Endodermal cell (in vitro differentiated cells): ENCODE data around the gene ZNF248. TPM values are rescaled to one million over a fixed set of nuclear protein-coding genes. Genes with fewer than 3 reads are reported as not detected.

Source experiments
- DNase-seq: peaks from one replicate; pipeline ENCODE4 v3.0.0-alpha.2; 2017
- H3K27ac ChIP-seq: 2 replicates; pipeline ENCODE4 v1.5.1; 2013; ENCODE audit warnings: mild to moderate bottlenecking, low read depth, low read length, moderate library complexity
- H3K27me3 ChIP-seq: 2 replicates; pipeline ENCODE4 v1.6.1; 2013; ENCODE audit warnings: mild to moderate bottlenecking, low read length, moderate library complexity; ENCODE audit not compliant: insufficient read depth, control insufficient read depth, poor library complexity, severe bottlenecking
- H3K36me3 ChIP-seq: 2 replicates; pipeline ENCODE4 v1.7.0; 2013; ENCODE audit warnings: mild to moderate bottlenecking, low read length, moderate library complexity; ENCODE audit not compliant: control insufficient read depth, insufficient read depth
- H3K4me1 ChIP-seq: one replicate; pipeline ENCODE4 v1.7.0; 2013; ENCODE audit warnings: low read length; ENCODE audit not compliant: control insufficient read depth, insufficient read depth
- H3K4me3 ChIP-seq: 2 replicates; pipeline ENCODE4 v1.5.1; 2013; ENCODE audit warnings: mild to moderate bottlenecking, low read length, moderate library complexity
- H3K9ac ChIP-seq: 2 replicates; pipeline ENCODE4 v1.6.1; 2013; ENCODE audit warnings: mild to moderate bottlenecking, low read length, moderate library complexity; ENCODE audit not compliant: poor library complexity, severe bottlenecking; ENCODE audit errors: extremely low read depth
- H3K9me3 ChIP-seq: 2 replicates; pipeline ENCODE4 v1.6.1; 2013; ENCODE audit warnings: mild to moderate bottlenecking, low read length, moderate library complexity; ENCODE audit not compliant: control insufficient read depth
- H3K27ac Mint-ChIP-seq: 2 replicates; pipeline ENCODE4 v1.8.0; 2020; ENCODE audit warnings: mixed read lengths
- H3K27me3 Mint-ChIP-seq: 2 replicates; pipeline ENCODE4 v1.8.0; 2021; ENCODE audit warnings: mild to moderate bottlenecking, mixed read lengths; ENCODE audit not compliant: insufficient read depth
- H3K36me3 Mint-ChIP-seq: 2 replicates; pipeline ENCODE4 v1.8.0; 2020; ENCODE audit warnings: low read depth, mixed read lengths
- H3K4me1 Mint-ChIP-seq: 2 replicates; pipeline ENCODE4 v1.8.0; 2020; ENCODE audit warnings: mixed read lengths
- H3K4me3 Mint-ChIP-seq: 2 replicates; pipeline ENCODE4 v1.8.0; 2020; ENCODE audit warnings: mild to moderate bottlenecking, moderate library complexity, mixed read lengths
- H3K9me3 Mint-ChIP-seq: 2 replicates; pipeline ENCODE4 v1.8.0; 2020; ENCODE audit warnings: mild to moderate bottlenecking, mixed read lengths
- WGBS, 2 experiments: methylation state at CpG; one replicate each; pipeline versions ENCODE4 v1.1.5 to v1.1.7; 2013; ENCODE audit warnings: missing lambda C conversion rate in 2 of 2, mixed read lengths in 1 of 2; ENCODE audit not compliant: insufficient coverage in 1 of 2, insufficient read length in 1 of 2; 5-methylcytosine and 5-hydroxymethylcytosine counted together
- total RNA-seq, 2 donors: library from RNA; stranded (reverse); fragmentation: NEBNext Ultra II Directional in 1 of 2; extraction: Animal tissue kit (Norgen Biotek cat#: 25700) in 1 of 2; gene quantifications; 2 replicates in 1 of 2; 3 replicates in 1 of 2; pipeline ENCODE4 v1.2.1, GENCODE V29; 2021
- TF ChIP-seq, protein P1 (sequence below): fragments of 200-600 bp; sonication (generic); conservative IDR thresholded peaks from 2 replicates; pipeline ENCODE4 v1.5.0; 2021; ENCODE audit warnings: antibody characterized with exemption, mild to moderate bottlenecking

Gene ZNF248
- total RNA-seq, 2 donors from 2014 or later = 7.2 to 17.8 TPM

DNA sequence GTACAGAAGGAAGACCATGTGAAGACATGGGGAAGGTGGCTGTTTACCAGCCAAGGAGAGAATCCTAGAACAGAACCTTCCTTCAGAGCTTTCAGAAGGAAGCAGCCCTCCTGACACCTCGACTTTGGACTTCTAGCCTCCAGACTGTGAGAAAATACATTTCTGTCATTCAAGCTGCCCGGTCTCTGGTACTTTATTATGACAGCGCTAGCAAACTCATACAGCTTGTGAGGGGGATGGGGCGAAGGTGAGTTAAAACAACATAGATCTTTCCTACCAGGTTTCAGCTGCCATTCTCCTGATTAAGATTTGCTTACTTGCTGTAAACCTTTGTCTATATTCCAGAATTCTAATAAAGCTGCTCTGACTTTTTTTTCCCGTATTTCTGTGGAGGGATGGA lies 14.9 kb upstream of the ZNF248 start:
- Histone ChIP-seq H3K9ac (no peak overlapping the region), H3K27me3 (no peaks in the 10 kb centered on the region), H3K4me1 (no peaks in the 10 kb centered on the region), H3K27ac (no peak overlapping the region), H3K4me3 (no peak overlapping the region), H3K36me3 (no peaks in the 10 kb centered on the region), H3K9me3 (peaks cover 55% of the 10 kb centered on the region)
- TF ChIP-seq, protein P1, sequence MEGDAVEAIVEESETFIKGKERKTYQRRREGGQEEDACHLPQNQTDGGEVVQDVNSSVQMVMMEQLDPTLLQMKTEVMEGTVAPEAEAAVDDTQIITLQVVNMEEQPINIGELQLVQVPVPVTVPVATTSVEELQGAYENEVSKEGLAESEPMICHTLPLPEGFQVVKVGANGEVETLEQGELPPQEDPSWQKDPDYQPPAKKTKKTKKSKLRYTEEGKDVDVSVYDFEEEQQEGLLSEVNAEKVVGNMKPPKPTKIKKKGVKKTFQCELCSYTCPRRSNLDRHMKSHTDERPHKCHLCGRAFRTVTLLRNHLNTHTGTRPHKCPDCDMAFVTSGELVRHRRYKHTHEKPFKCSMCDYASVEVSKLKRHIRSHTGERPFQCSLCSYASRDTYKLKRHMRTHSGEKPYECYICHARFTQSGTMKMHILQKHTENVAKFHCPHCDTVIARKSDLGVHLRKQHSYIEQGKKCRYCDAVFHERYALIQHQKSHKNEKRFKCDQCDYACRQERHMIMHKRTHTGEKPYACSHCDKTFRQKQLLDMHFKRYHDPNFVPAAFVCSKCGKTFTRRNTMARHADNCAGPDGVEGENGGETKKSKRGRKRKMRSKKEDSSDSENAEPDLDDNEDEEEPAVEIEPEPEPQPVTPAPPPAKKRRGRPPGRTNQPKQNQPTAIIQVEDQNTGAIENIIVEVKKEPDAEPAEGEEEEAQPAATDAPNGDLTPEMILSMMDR = no peak
- DNase-seq = no peak
- H3K4me3 Mint-ChIP-seq = no peak overlapping the region
- no peak overlapping the region for H3K27ac Mint-ChIP-seq
- WGBS, 2 experiments = 40 to 78% methylated on average over 2 to 5 of the region's 5 CpGs
- H3K36me3 Mint-ChIP-seq = no peaks in the 10 kb centered on the region
- H3K9me3 Mint-ChIP-seq = peaks cover 73% of the 10 kb centered on the region
- no peaks in the 10 kb centered on the region for H3K27me3 Mint-ChIP-seq
- H3K4me1 Mint-ChIP-seq = no peaks in the 10 kb centered on the region

DNA sequence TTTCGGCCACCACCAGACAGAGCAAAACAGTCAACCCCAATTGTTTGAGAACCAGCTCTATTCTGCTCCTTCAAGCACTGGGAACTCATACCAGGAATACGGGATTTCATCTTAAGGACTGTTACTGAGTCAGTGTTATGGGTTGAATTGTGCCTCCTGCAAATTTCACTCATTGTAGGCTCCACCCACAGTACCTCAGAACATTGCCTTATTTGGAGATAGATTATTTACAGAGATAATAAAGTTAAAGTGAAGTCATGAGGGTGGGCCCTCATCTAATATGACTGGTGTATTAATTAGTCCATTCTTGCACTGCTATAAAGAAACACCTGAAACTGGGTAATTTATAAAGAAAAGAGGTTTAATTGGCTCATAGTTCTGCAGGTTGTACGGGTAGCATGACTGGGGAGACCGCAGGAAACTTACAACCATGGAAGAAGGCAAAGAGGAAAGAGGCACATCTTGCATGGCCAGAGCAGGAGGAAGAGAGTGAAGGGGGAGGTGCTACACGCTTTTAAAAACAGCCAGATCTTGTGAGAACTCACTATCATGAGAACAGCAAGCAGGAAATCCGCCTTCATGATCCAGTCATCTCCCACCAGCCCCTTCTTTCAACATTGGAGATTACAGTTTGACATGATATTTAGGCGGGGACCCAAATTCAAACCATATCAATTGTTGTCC lies 14.3 kb upstream of the ZNF248 start:
- Mint-ChIP-seq H3K9me3 (peaks cover 74% of the 10 kb centered on the region), H3K4me1 (no peaks in the 10 kb centered on the region)

DNA sequence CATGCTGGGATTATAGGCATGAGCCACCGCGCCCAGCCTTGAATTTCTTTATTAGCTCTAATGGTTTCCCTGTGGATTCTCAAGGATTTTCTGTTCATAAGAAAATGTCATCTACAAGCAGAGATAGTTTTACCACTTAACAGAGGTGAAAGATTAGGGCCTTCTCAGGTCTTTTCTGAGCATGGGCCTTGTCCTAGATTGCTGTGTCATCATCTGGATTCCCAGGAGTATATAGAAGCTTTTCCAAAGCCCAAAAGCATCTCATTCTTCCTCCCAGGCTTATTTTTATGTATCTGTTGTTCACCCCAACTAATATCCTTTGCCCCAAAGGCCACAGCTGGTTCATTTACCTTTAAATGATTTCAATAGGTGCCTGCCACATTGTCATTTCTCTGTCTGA lies 13.7 kb upstream of the ZNF248 start:
- H3K4me3 ChIP-seq = no peak overlapping the region
- no peaks in the 10 kb centered on the region for H3K27me3 ChIP-seq
- WGBS, 2 experiments = 42 to 43% methylated on average over 2 of the region's 2 CpGs
- no peak for DNase-seq
- no peak overlapping the region for H3K4me3 Mint-ChIP-seq
- no peaks in the 10 kb centered on the region for H3K36me3 ChIP-seq
- H3K9me3 Mint-ChIP-seq = peaks cover 74% of the 10 kb centered on the region
- no peak overlapping the region for H3K27ac Mint-ChIP-seq
- no peak overlapping the region for H3K27ac ChIP-seq
- H3K36me3 Mint-ChIP-seq = no peaks in the 10 kb centered on the region
- H3K4me1 Mint-ChIP-seq = no peaks in the 10 kb centered on the region
- peaks cover 59% of the 10 kb centered on the region for H3K9me3 ChIP-seq
- H3K4me1 ChIP-seq = no peaks in the 10 kb centered on the region
- TF ChIP-seq, protein P1 = no peak
- H3K9ac ChIP-seq = no peak overlapping the region
- H3K27me3 Mint-ChIP-seq = no peaks in the 10 kb centered on the region

More for the DNA sequence above, 14.3 kb upstream of the ZNF248 start:
- Histone ChIP-seq H3K9ac (no peak overlapping the region), H3K4me1 (no peaks in the 10 kb centered on the region), H3K27me3 (no peaks in the 10 kb centered on the region), H3K9me3 (peaks cover 59% of the 10 kb centered on the region), H3K27ac (no peak overlapping the region), H3K36me3 (no peaks in the 10 kb centered on the region), H3K4me3 (no peak overlapping the region)
- WGBS, 2 experiments = 64 to 65% methylated on average over 5 to 7 of the region's 7 CpGs
- no peak for DNase-seq
- no peaks in the 10 kb centered on the region for H3K36me3 Mint-ChIP-seq
- no peak overlapping the region for H3K4me3 Mint-ChIP-seq
- TF ChIP-seq, protein P1 = no peak
- no peak overlapping the region for H3K27ac Mint-ChIP-seq
- H3K27me3 Mint-ChIP-seq = no peaks in the 10 kb centered on the region
